K562 (cell line): Measurements from ENCODE around the gene CRACDL. TPM values are rescaled to one million over a fixed set of nuclear protein-coding genes. Genes with fewer than 3 reads are reported as not detected.

Source experiments
- ATAC-seq: fragments of 200-7000 bp; cut with Tn5 transposase; 3 replicates; pipeline ENCODE4 v1.9.1; 2020; ENCODE audit warnings: moderate library complexity
- BruUV-seq: library from RNA; stranded (reverse); fragments of 400-500 nt; replicated peaks from 2 replicates; lab custom pipeline; 2021; lab: Mats Ljungman, UMichigan
- CTCF ChIA-PET: fragments of 300-600 bp; formaldehyde crosslinking; extraction: SDS; loops from one replicate; lab custom pipeline; 2021; ENCODE audit warnings: low intra/inter-chr PET ratio; lab: Yijun Ruan, JAX
- POLR2A ChIA-PET: fragments of 300-600, 350-650 bp; sonication (Branson Sonifier 250); formaldehyde crosslinking; extraction: SDS; loops from one replicate; lab custom pipeline; 2021; ENCODE audit warnings: antibody characterized with exemption, inconsistent platforms; lab: Yijun Ruan, JAX
- DNase-seq, 4 experiments: peaks; one replicate each; pipeline versions ENCODE4 v3.0.0 to v3.0.0-alpha.2; 2011 to 2018; ENCODE audit warnings: low spot score in 3 of 4, mixed read lengths in 3 of 4; ENCODE audit errors: extremely low read depth in 1 of 4
- FAIRE-seq: peaks from 2 replicates; lab custom pipeline; 2011; peaks lifted over from hg19 to GRCh38; lab: Jason Lieb, UNC
- H2AFZ ChIP-seq: 2 replicates; pipeline ENCODE4 v1.6.0; 2011; ENCODE audit warnings: low read depth, low read length, control low read depth, inconsistent platforms
- H3K27ac ChIP-seq: fragments of 200-600 bp; 3 replicates; pipeline ENCODE4 v1.8.0; 2011; ENCODE audit warnings: low read depth, mild to moderate bottlenecking, control low read depth, inconsistent platforms, low read length, moderate library complexity, mixed read lengths; ENCODE audit errors: extremely low read depth
- H3K27me3 ChIP-seq, 2 experiments: fragments of 300-600 bp in 1 of 2; 2 replicates in 1 of 2; 3 replicates in 1 of 2; pipeline versions ENCODE4 v1.6.0 to v1.8.0; 2011; ENCODE audit warnings: inconsistent platforms in 2 of 2, low read length in 2 of 2, mild to moderate bottlenecking in 1 of 2, mixed read lengths in 1 of 2, moderate library complexity in 1 of 2; ENCODE audit not compliant: control insufficient read depth in 2 of 2, insufficient read depth in 2 of 2
- H3K36me3 ChIP-seq: fragments of 300-600 bp; 3 replicates; pipeline ENCODE4 v1.8.0; 2011; ENCODE audit warnings: mild to moderate bottlenecking, low read length, inconsistent platforms; ENCODE audit not compliant: control insufficient read depth, insufficient read depth
- H3K4me1 ChIP-seq, 2 experiments: fragments of 200-600 bp in 1 of 2; replicated peaks in 1 of 2; 2 replicates in 1 of 2; 3 replicates in 1 of 2; pipeline versions ENCODE4 v1.5.1 to v1.8.0; 2011; ENCODE audit warnings: inconsistent platforms in 2 of 2, low read length in 2 of 2, mild to moderate bottlenecking in 1 of 2, mixed read lengths in 1 of 2, moderate library complexity in 1 of 2; ENCODE audit not compliant: control insufficient read depth in 2 of 2, insufficient read depth in 2 of 2
- H3K4me2 ChIP-seq: 2 replicates; pipeline ENCODE4 v1.6.1; 2011; ENCODE audit warnings: low read length, control low read depth, inconsistent platforms, mixed read lengths; ENCODE audit not compliant: insufficient read depth
- H3K4me3 ChIP-seq: fragments of 200-600 bp; sonication (generic), shearing (Covaris generic); 2 replicates; pipeline ENCODE4 v1.5.1; 2016; ENCODE audit warnings: control low read depth, inconsistent platforms
- H3K79me2 ChIP-seq: fragments of 200-600 bp; 3 replicates; pipeline ENCODE4 v1.8.0; 2011; ENCODE audit warnings: low read length, inconsistent platforms; ENCODE audit not compliant: control insufficient read depth, insufficient read depth
- H3K9ac ChIP-seq, 2 experiments: 2 replicates each; pipeline versions ENCODE4 v1.6.0 to v1.6.1; 2011; ENCODE audit warnings: low read depth in 2 of 2, low read length in 2 of 2, control low read depth in 1 of 2, inconsistent platforms in 1 of 2, mild to moderate bottlenecking in 1 of 2, mixed read lengths in 1 of 2; ENCODE audit not compliant: insufficient read depth in 1 of 2
- H3K9me1 ChIP-seq: one replicate; pipeline ENCODE4 v1.6.0; 2011; ENCODE audit warnings: inconsistent platforms, mild to moderate bottlenecking, low read length, moderate library complexity; ENCODE audit not compliant: control insufficient read depth, insufficient read depth
- H3K9me3 ChIP-seq: replicated peaks from 2 replicates; pipeline ENCODE4 v1.5.1; 2011; ENCODE audit warnings: low read depth, low read length, inconsistent platforms; ENCODE audit not compliant: control insufficient read depth, insufficient read depth
- H4K20me1 ChIP-seq: replicated peaks from 2 replicates; pipeline ENCODE4 v1.6.1; 2011; ENCODE audit warnings: low read length, inconsistent platforms, mixed read lengths; ENCODE audit not compliant: control insufficient read depth, insufficient read depth
- MTA1 ChIP-seq: fragments of 450-650 bp; IDR thresholded peaks from 2 replicates; pipeline ENCODE4 v1.6.1; 2017; ENCODE audit warnings: borderline replicate concordance
- ZNF316 ChIP-seq: fragments of 450-650 bp; IDR thresholded peaks from 2 replicates; pipeline ENCODE4 v1.6.1; 2016
- WGBS: fragments of 100-300 bp; shearing (Covaris generic); methylation state at CpG from one replicate; pipeline ENCODE4 v1.1.6; 2016; ENCODE audit warnings: low coverage, mixed read lengths; ENCODE audit not compliant: insufficient coverage; ENCODE audit errors: missing lambda C conversion rate; 5-methylcytosine and 5-hydroxymethylcytosine counted together
- in situ Hi-C: fragments of 300-500 bp; cut with MboI; formaldehyde crosslinking; loops from 4 replicates; pipeline ENCODE4 v1.15.0; 2018; ENCODE audit warnings: inconsistent platforms, mixed read lengths
- intact Hi-C: fragments of 100-400 bp; cut with micrococcal nuclease; formaldehyde crosslinking; loops from 2 replicates; pipeline ENCODE4 v1.14.2; 2022
- polyA plus RNA-seq, 8 experiments: library from polyadenylated mRNA; depleted of rRNA in 4 of 8; stranded (reverse) in 5 of 8; unstranded in 3 of 8; fragments of >200 nt; fragmentation: Nextera tagmentation in 2 of 8; fragmentation: Illumina TruSeq in 1 of 8; extraction: Ambion mirVana in 2 of 8; extraction: Trizol in 1 of 8; gene quantifications; 2 replicates each; pipeline versions ENCODE4 v1.2.1 to v1.2.3, GENCODE V29; 2011 to 2014; ENCODE audit warnings: inconsistent platforms in 1 of 8, missing spikeins in 1 of 8
- small RNA-seq: library from RNA; depleted of rRNA; stranded (forward); fragments of <200 nt; gene quantifications from one replicate; pipeline ENCODE3, GENCODE V24; 2014
- total RNA-seq, 7 experiments: library from RNA; depleted of rRNA in 6 of 7; stranded (reverse); fragments of >200 nt in 6 of 7; fragmentation: Illumina TruSeq in 2 of 7; extraction: Trizol in 2 of 7; gene quantifications; 2 replicates each; pipeline versions ENCODE4 v1.2.1 to v1.2.3, GENCODE V29; 2011 to 2021; ENCODE audit warnings: low replicate concordance in 1 of 7
- TF ChIP-seq, protein P1 (sequence below): fragments of 450-650 bp; IDR thresholded peaks from 2 replicates; pipeline ENCODE4 v1.6.1; 2017; ENCODE audit warnings: antibody characterized with exemption

CRACDL gene
- total and polyA plus RNA-seq, 9 of the 15 experiments (the other 6 are each of a cell fraction or from before 2014, with no cell fraction given): not detected

DNA sequence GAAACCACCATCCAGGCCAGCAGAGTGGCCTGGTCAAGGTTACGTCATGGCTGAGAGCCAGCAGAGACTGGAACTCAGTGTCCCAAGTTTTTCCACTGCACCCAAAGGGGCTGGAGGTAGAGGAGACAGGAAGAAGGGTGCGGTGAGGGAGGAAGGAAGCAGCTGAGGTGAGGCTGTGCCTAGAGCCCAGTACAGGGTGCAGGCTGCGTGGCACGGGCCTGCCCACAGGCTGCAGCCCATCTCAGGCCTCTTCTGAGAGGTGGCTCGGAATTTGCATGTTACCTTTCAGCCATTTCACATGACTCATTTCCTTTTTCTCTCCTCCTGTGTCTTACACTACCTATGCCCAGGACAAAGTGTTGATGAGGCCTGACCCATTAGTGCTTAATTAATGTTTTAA is 191.4 kb downstream of the CRACDL start:
- ATAC-seq: no peak
- H2AFZ ChIP-seq: no peak overlapping the region
- TF ChIP-seq ZNF316 (peak; percentile 12; the same call in 1 of the 2 replicates), MTA1 (no peak)
- TF ChIP-seq, protein P1, sequence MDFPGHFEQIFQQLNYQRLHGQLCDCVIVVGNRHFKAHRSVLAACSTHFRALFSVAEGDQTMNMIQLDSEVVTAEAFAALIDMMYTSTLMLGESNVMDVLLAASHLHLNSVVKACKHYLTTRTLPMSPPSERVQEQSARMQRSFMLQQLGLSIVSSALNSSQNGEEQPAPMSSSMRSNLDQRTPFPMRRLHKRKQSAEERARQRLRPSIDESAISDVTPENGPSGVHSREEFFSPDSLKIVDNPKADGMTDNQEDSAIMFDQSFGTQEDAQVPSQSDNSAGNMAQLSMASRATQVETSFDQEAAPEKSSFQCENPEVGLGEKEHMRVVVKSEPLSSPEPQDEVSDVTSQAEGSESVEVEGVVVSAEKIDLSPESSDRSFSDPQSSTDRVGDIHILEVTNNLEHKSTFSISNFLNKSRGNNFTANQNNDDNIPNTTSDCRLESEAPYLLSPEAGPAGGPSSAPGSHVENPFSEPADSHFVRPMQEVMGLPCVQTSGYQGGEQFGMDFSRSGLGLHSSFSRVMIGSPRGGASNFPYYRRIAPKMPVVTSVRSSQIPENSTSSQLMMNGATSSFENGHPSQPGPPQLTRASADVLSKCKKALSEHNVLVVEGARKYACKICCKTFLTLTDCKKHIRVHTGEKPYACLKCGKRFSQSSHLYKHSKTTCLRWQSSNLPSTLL: no peak
- TF ChIP-seq, all 486 proteins: peak for 1
- intact Hi-C loops: no loop called here
- BruUV-seq: no TSS peak
- WGBS: 0% methylated on average over 5 of the region's 5 CpGs
- Histone ChIP-seq H4K20me1 (no peaks in the 10 kb centered on the region), H3K27me3 (peaks cover 5 to 16% of the 10 kb centered on the region in 2 experiments; a peak in 4 of 5 replicates), H3K4me2 (no peak overlapping the region), H3K9me3 (no peaks in the 10 kb centered on the region), H3K36me3 (no peaks in the 10 kb centered on the region), H3K27ac (no peak overlapping the region), H3K79me2 (no peaks in the 10 kb centered on the region), H3K9me1 (no peaks in the 10 kb centered on the region), H3K9ac (no peak overlapping the region), H3K4me1 (no peaks in the 10 kb centered on the region; a peak in 1 of 5 replicates), H3K4me3 (no peak overlapping the region)
- no peak for FAIRE-seq
- ChIA-PET CTCF (no interaction called here), POLR2A (no interaction called here)
- in situ Hi-C loops: no loop called here
- DNase-seq: no peak

Small RNA genes within 50 kb of the gene (small RNA-seq; reads per million reads assigned to genes)
- gene RNU4-84P (not detected), gene RNU7-46P (not detected)

Other genes starting within 250 kb of the CRACDL start
- gene MGAT4A, start 205.1 kb downstream of the CRACDL start, total RNA-seq (2014; rRNA removed): 0.53 TPM in 1 of 2 replicates, not detected in the other
- gene MGAT4A, start 205.1 kb downstream of the CRACDL start, total RNA-seq (2014; rRNA removed; fragmentation: Illumina TruSeq; extraction: Trizol): 0.18 and 0.67 TPM in 2 replicates
- gene MGAT4A, start 205.1 kb downstream of the CRACDL start, total RNA-seq (2015; rRNA removed; fragmentation: Illumina TruSeq; extraction: Trizol): 0.08 and 0.11 TPM in 2 replicates
- 0.35 and 0.38 TPM in 2 replicates for gene MGAT4A, start 205.1 kb downstream of the CRACDL start, total RNA-seq (2021)
- 0.11 and 0.28 TPM in 2 replicates for gene MGAT4A, start 205.1 kb downstream of the CRACDL start, polyA plus RNA-seq (2011; rRNA removed)
- 0.03 and 0.10 TPM in 2 replicates for gene MGAT4A, start 205.1 kb downstream of the CRACDL start, polyA plus RNA-seq (2014; fragmentation: Illumina TruSeq; extraction: Trizol)
- gene MGAT4A, start 205.1 kb downstream of the CRACDL start, polyA plus RNA-seq (2014; fragmentation: Nextera tagmentation; extraction: Ambion mirVana): under 1 TPM in 1 of 2 experiments, not detected in 1; 0.03 TPM
- 0.53 TPM in 1 of 2 replicates, not detected in the other for gene MGAT4A, start 205.1 kb downstream of the CRACDL start, polyA plus RNA-seq (2014; rRNA removed)
- 0.27 TPM in 1 of 2 replicates, not detected in the other for gene C2orf15, start 205.5 kb upstream of the CRACDL start, total RNA-seq (2014; rRNA removed)
- 0.11 TPM in 1 of 2 replicates, not detected in the other for gene C2orf15, start 205.5 kb upstream of the CRACDL start, total RNA-seq (2014; rRNA removed; fragmentation: Illumina TruSeq; extraction: Trizol)
- gene C2orf15, start 205.5 kb upstream of the CRACDL start, total RNA-seq (2015; rRNA removed; fragmentation: Illumina TruSeq; extraction: Trizol): 0.11 and 0.22 TPM in 2 replicates
- 0.16 and 0.18 TPM in 2 replicates for gene C2orf15, start 205.5 kb upstream of the CRACDL start, total RNA-seq (2021)
- 0.25 TPM in 1 of 2 replicates, not detected in the other for gene C2orf15, start 205.5 kb upstream of the CRACDL start, polyA plus RNA-seq (2011; rRNA removed)
- 0.15 TPM in 1 of 2 replicates, not detected in the other for gene C2orf15, start 205.5 kb upstream of the CRACDL start, polyA plus RNA-seq (2014; fragmentation: Illumina TruSeq; extraction: Trizol)
- under 1 TPM; 0.04 to 0.06 TPM for gene C2orf15, start 205.5 kb upstream of the CRACDL start, polyA plus RNA-seq (2014; fragmentation: Nextera tagmentation; extraction: Ambion mirVana)
- gene C2orf15, start 205.5 kb upstream of the CRACDL start, polyA plus RNA-seq (2014; rRNA removed): not detected in 2 replicates
- gene TSGA10, start 218.7 kb upstream of the CRACDL start, total RNA-seq (2014; rRNA removed): 2.7 and 6.1 TPM in 2 replicates
- 2.9 and 3.5 TPM in 2 replicates for gene TSGA10, start 218.7 kb upstream of the CRACDL start, total RNA-seq (2014; rRNA removed; fragmentation: Illumina TruSeq; extraction: Trizol)
- 5.2 and 5.8 TPM in 2 replicates for gene TSGA10, start 218.7 kb upstream of the CRACDL start, total RNA-seq (2015; rRNA removed; fragmentation: Illumina TruSeq; extraction: Trizol)
- gene TSGA10, start 218.7 kb upstream of the CRACDL start, total RNA-seq (2021): 2.8 TPM in 2 replicates
- 2.7 and 3.2 TPM in 2 replicates for gene TSGA10, start 218.7 kb upstream of the CRACDL start, polyA plus RNA-seq (2011; rRNA removed)
- 1.9 and 3.5 TPM in 2 replicates for gene TSGA10, start 218.7 kb upstream of the CRACDL start, polyA plus RNA-seq (2014; fragmentation: Illumina TruSeq; extraction: Trizol)
- 1 to 10 TPM; 2.1 to 3.5 TPM for gene TSGA10, start 218.7 kb upstream of the CRACDL start, polyA plus RNA-seq (2014; fragmentation: Nextera tagmentation; extraction: Ambion mirVana)
- gene TSGA10, start 218.7 kb upstream of the CRACDL start, polyA plus RNA-seq (2014; rRNA removed): 5.8 and 11.3 TPM in 2 replicates
- gene LIPT1, start 218.7 kb upstream of the CRACDL start, total RNA-seq (2014; rRNA removed): 6.7 and 10.4 TPM in 2 replicates
- 9.7 and 11.6 TPM in 2 replicates for gene LIPT1, start 218.7 kb upstream of the CRACDL start, total RNA-seq (2014; rRNA removed; fragmentation: Illumina TruSeq; extraction: Trizol)
- gene LIPT1, start 218.7 kb upstream of the CRACDL start, total RNA-seq (2015; rRNA removed; fragmentation: Illumina TruSeq; extraction: Trizol): 9.2 and 9.5 TPM in 2 replicates
- gene LIPT1, start 218.7 kb upstream of the CRACDL start, total RNA-seq (2021): 6.4 and 8.6 TPM in 2 replicates
- gene LIPT1, start 218.7 kb upstream of the CRACDL start, polyA plus RNA-seq (2011; rRNA removed): 13.3 and 17.6 TPM in 2 replicates
- 11.7 and 11.9 TPM in 2 replicates for gene LIPT1, start 218.7 kb upstream of the CRACDL start, polyA plus RNA-seq (2014; fragmentation: Illumina TruSeq; extraction: Trizol)
- gene LIPT1, start 218.7 kb upstream of the CRACDL start, polyA plus RNA-seq (2014; fragmentation: Nextera tagmentation; extraction: Ambion mirVana): 10 to 100 TPM; 16.3 to 18.3 TPM
- 10.5 and 12.1 TPM in 2 replicates for gene LIPT1, start 218.7 kb upstream of the CRACDL start, polyA plus RNA-seq (2014; rRNA removed)
- 23.7 and 25.5 TPM in 2 replicates for gene MITD1, start 244.8 kb upstream of the CRACDL start, total RNA-seq (2014; rRNA removed)
- gene MITD1, start 244.8 kb upstream of the CRACDL start, total RNA-seq (2014; rRNA removed; fragmentation: Illumina TruSeq; extraction: Trizol): 42.8 and 46.2 TPM in 2 replicates
- gene MITD1, start 244.8 kb upstream of the CRACDL start, total RNA-seq (2015; rRNA removed; fragmentation: Illumina TruSeq; extraction: Trizol): 47.1 and 50.9 TPM in 2 replicates
- 19.6 and 20.5 TPM in 2 replicates for gene MITD1, start 244.8 kb upstream of the CRACDL start, total RNA-seq (2021)
- gene MITD1, start 244.8 kb upstream of the CRACDL start, polyA plus RNA-seq (2011; rRNA removed): 22.9 and 30.7 TPM in 2 replicates
- 36.6 and 43.2 TPM in 2 replicates for gene MITD1, start 244.8 kb upstream of the CRACDL start, polyA plus RNA-seq (2014; fragmentation: Illumina TruSeq; extraction: Trizol)
- gene MITD1, start 244.8 kb upstream of the CRACDL start, polyA plus RNA-seq (2014; fragmentation: Nextera tagmentation; extraction: Ambion mirVana): 10 to 100 TPM; 62.3 to 71.8 TPM
- gene MITD1, start 244.8 kb upstream of the CRACDL start, polyA plus RNA-seq (2014; rRNA removed): 42.4 and 48.7 TPM in 2 replicates
- gene MRPL30, start 245.0 kb upstream of the CRACDL start, total RNA-seq (2014; rRNA removed): 66.6 and 73.2 TPM in 2 replicates
- gene MRPL30, start 245.0 kb upstream of the CRACDL start, total RNA-seq (2014; rRNA removed; fragmentation: Illumina TruSeq; extraction: Trizol): 97.0 and 106 TPM in 2 replicates
- 88.8 and 100 TPM in 2 replicates for gene MRPL30, start 245.0 kb upstream of the CRACDL start, total RNA-seq (2015; rRNA removed; fragmentation: Illumina TruSeq; extraction: Trizol)
- 64.0 and 69.7 TPM in 2 replicates for gene MRPL30, start 245.0 kb upstream of the CRACDL start, total RNA-seq (2021)
- 71.8 and 87.0 TPM in 2 replicates for gene MRPL30, start 245.0 kb upstream of the CRACDL start, polyA plus RNA-seq (2011; rRNA removed)
- 108 and 123 TPM in 2 replicates for gene MRPL30, start 245.0 kb upstream of the CRACDL start, polyA plus RNA-seq (2014; fragmentation: Illumina TruSeq; extraction: Trizol)
- gene MRPL30, start 245.0 kb upstream of the CRACDL start, polyA plus RNA-seq (2014; fragmentation: Nextera tagmentation; extraction: Ambion mirVana): 100 to 1,000 TPM in 1 of 2 experiments, 10 to 100 TPM in 1; 63.3 to 130 TPM
- 70.8 and 74.9 TPM in 2 replicates for gene MRPL30, start 245.0 kb upstream of the CRACDL start, polyA plus RNA-seq (2014; rRNA removed)